Measurements from ENCODE around the gene TUBGCP4.

- TF ChIP-seq POLR2A (IDR thresholded peaks at IDR 0.05; ENCODE audit: low read depth, low read length) (no peak), RAD21 (IDR thresholded peaks at IDR 0.05; ENCODE audit: low read length) (no peak), RFX5 (IDR thresholded peaks at IDR 0.05; ENCODE audit: low read depth, low read length) (no peak), CTCF (conservative IDR thresholded peaks at IDR 0.05; ENCODE audit: low read depth, low read length) (no peak), FOS (IDR thresholded peaks at IDR 0.05; ENCODE audit: low read depth, low read length) (no peak), CEBPB (IDR thresholded peaks at IDR 0.05; ENCODE audit: low read depth, low read length) (no peak), USF2 (IDR thresholded peaks at IDR 0.05; ENCODE audit: low read depth, low read length) (no peak), ELK1 (IDR thresholded peaks at IDR 0.05; ENCODE audit: borderline replicate concordance, low read depth, low read length) (no peak), RCOR1 (IDR thresholded peaks at IDR 0.05; ENCODE audit: insufficient replicate concordance, low read length) (no peak), CHD1 (IDR thresholded peaks at IDR 0.05; ENCODE audit: low read depth, low read length) (no peak), SMC3 (IDR thresholded peaks at IDR 0.05; ENCODE audit: low read depth, low read length) (no peak), BHLHE40 (IDR thresholded peaks at IDR 0.05; ENCODE audit: low read depth, low read length) (no peak)
These were observed 50.0 kb downstream of the TUBGCP4 start for GRCh38 chr15:43420876-43421275.
